Measurements from ENCODE around the gene HLA-DOB. TPM values are rescaled to one million over a fixed set of nuclear protein-coding genes. Genes with fewer than 3 reads are reported as not detected.
A peak's percentile ranks its signal among the peaks of the same experiment; 100 is the strongest.

HLA-DOB gene
- total and polyA plus RNA-seq, 2 donors (not counting 1 experiment from before 2014, with no cell fraction given) = under 0.01 to 0.49 TPM

DNA sequence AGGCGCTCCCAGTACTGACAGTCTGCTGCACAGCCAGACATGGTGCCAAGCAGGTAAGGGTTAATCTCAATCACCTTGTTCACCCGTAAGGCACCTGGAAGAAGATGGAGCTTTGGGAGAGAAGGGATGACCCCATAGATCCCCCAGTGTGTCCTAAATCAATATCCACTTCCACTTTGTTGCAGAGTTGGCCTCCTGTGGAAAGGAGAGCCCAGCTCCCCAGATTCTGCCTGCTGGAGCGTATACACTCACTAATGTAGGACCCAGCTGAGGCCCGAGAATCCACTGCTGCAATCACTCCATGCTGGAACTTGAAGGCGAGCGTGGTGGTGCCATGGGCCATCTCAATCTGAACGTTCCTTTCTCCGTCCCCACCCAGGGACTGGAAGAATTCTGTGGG is 25.9 kb upstream of the HLA-DOB start:
- Histone ChIP-seq H2AFZ (ENCODE audit: low read length) (no peak overlapping the region), H3K79me2 (ENCODE audit: control insufficient read depth, insufficient read depth, low read length) (peaks cover 3% of the 10 kb centered on the region), H3K36me3 (ENCODE audit: control insufficient read depth, insufficient read depth, low read length) (peaks cover 8% of the 10 kb centered on the region), H3K9me3 (ENCODE audit: control insufficient read depth, insufficient read depth, low read depth, low read length) (no peaks in the 10 kb centered on the region), H3K4me3 (replicated peaks in 1 of 4; ENCODE audit: control extremely low read depth in 1 of 4, insufficient read depth in 1 of 4, low read depth in 3 of 4, low read length in 4 of 4) (peak overlapping the region in 2 of 4 experiments; percentile 94 to 96), H3K4me2 (ENCODE audit: extremely low read depth, insufficient read depth, low read length) (peak overlapping the region; percentile 67), H3K4me1 (ENCODE audit: control insufficient read depth, extremely low read depth, insufficient read depth, low read length) (peaks cover 3% of the 10 kb centered on the region), H3K27ac (ENCODE audit: insufficient read depth, low read length) (no peak overlapping the region), H3K9ac (ENCODE audit: insufficient read depth, low read length) (no peak overlapping the region), H4K20me1 (ENCODE audit: control insufficient read depth, extremely low read depth, insufficient read depth, low read length) (no peaks in the 10 kb centered on the region), H3K27me3 (ENCODE audit: control insufficient read depth, insufficient read depth, low read length) (no peaks in the 10 kb centered on the region)
- DNase-seq (ENCODE audit: low read depth in 2 of 2) = no peak
- no peak for TF ChIP-seq EZH2 (IDR thresholded peaks at IDR 0.05; ENCODE audit: low read length, missing control alignments)
- TF ChIP-seq, protein P1, sequence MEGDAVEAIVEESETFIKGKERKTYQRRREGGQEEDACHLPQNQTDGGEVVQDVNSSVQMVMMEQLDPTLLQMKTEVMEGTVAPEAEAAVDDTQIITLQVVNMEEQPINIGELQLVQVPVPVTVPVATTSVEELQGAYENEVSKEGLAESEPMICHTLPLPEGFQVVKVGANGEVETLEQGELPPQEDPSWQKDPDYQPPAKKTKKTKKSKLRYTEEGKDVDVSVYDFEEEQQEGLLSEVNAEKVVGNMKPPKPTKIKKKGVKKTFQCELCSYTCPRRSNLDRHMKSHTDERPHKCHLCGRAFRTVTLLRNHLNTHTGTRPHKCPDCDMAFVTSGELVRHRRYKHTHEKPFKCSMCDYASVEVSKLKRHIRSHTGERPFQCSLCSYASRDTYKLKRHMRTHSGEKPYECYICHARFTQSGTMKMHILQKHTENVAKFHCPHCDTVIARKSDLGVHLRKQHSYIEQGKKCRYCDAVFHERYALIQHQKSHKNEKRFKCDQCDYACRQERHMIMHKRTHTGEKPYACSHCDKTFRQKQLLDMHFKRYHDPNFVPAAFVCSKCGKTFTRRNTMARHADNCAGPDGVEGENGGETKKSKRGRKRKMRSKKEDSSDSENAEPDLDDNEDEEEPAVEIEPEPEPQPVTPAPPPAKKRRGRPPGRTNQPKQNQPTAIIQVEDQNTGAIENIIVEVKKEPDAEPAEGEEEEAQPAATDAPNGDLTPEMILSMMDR (conservative IDR thresholded peaks at IDR 0.05 in 1 of 2, IDR thresholded peaks at IDR 0.05 in 1 of 2; ENCODE audit: low read depth in 1 of 2, low read length in 2 of 2) = no peak

DNA sequence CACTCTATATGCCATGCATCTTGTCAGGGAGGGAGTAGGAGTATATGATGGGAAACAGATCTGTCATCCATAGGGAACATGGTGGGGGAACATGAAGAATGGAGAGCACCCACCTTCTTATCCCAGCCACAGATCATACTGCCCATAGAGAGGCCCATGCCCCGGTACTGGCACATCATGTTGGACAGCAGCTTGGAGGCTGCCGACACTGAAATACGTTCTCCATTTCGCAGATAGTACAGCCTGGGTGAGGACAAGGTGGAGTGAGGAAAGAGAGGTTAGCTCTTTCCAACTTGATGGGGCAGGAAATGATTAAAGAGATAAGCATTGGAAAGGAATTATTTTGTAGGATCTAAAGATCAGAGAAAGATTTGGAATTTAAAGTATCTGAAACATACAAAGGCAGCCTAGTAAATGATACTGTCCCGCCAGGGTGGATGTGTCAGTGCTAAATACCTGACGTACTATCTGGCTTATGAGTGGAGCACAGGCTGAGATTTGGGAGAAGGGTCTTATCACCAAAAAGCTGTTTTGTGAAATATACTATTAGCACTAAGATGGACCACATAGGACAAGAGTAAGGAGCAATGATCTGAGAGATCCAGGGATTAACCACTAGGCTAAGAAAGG is 25.3 kb upstream of the HLA-DOB start:
- no peak overlapping the region for H3K4me2 ChIP-seq (ENCODE audit: extremely low read depth, insufficient read depth, low read length)
- H3K36me3 ChIP-seq (ENCODE audit: control insufficient read depth, insufficient read depth, low read length) = peaks cover 6% of the 10 kb centered on the region

DNA sequence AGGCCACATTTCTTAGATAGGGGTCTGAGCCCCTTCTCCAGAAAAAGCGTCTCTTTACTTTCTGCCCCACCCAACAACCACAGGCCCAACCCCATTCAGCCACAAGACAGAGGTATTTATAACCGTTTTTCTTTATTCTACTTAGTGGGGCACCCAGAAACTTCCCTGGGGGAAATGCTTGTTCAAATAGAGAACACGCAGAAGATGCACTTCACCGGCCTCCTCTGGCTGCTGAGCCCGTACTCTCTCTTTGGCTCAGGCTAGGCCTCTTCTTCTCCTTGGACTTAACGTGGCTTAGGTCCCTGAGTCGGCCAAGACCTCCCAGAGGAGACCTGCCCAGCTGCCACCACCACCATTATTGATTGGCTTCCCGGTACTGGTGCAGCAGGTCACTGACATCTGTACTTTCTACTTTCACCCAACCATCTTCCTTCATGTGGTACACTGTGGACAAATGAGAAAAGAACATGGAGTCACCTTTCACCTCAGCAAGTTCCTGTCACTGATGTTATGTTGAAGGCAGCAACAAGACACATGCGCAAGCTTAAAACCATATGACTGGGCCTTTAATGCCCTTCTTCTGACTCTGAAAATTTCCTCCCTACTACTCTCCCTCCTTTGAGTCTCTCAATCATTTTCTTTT is 23.9 kb upstream of the HLA-DOB start:
- peaks cover 4% of the 10 kb centered on the region for H3K36me3 ChIP-seq (ENCODE audit: control insufficient read depth, insufficient read depth, low read length)
- no peak overlapping the region for H3K4me3 ChIP-seq (replicated peaks in 1 of 4; ENCODE audit: control extremely low read depth in 1 of 4, insufficient read depth in 1 of 4, low read depth in 3 of 4, low read length in 4 of 4)
- TF ChIP-seq EZH2 (IDR thresholded peaks at IDR 0.05; ENCODE audit: low read length, missing control alignments) = no peak
- TF ChIP-seq, protein P1 (conservative IDR thresholded peaks at IDR 0.05 in 1 of 2, IDR thresholded peaks at IDR 0.05 in 1 of 2; ENCODE audit: low read depth in 1 of 2, low read length in 2 of 2) = no peak

More for the DNA sequence above, 25.3 kb upstream of the HLA-DOB start:
- H3K4me3 ChIP-seq (replicated peaks in 1 of 4; ENCODE audit: control extremely low read depth in 1 of 4, insufficient read depth in 1 of 4, low read depth in 3 of 4, low read length in 4 of 4) = peak overlapping the region in 1 of 4 experiments; percentile 96
- H3K9me3 ChIP-seq (ENCODE audit: control insufficient read depth, insufficient read depth, low read depth, low read length) = no peaks in the 10 kb centered on the region
- TF ChIP-seq, protein P1 (conservative IDR thresholded peaks at IDR 0.05 in 1 of 2, IDR thresholded peaks at IDR 0.05 in 1 of 2; ENCODE audit: low read depth in 1 of 2, low read length in 2 of 2) = no peak
- TF ChIP-seq EZH2 (IDR thresholded peaks at IDR 0.05; ENCODE audit: low read length, missing control alignments) = no peak
- H3K9ac ChIP-seq (ENCODE audit: insufficient read depth, low read length) = no peak overlapping the region
- no peak for DNase-seq (ENCODE audit: low read depth in 2 of 2)
- H4K20me1 ChIP-seq (ENCODE audit: control insufficient read depth, extremely low read depth, insufficient read depth, low read length) = no peaks in the 10 kb centered on the region
- H3K4me1 ChIP-seq (ENCODE audit: control insufficient read depth, extremely low read depth, insufficient read depth, low read length) = peaks cover 3% of the 10 kb centered on the region
- H2AFZ ChIP-seq (ENCODE audit: low read length) = no peak overlapping the region
- peaks cover 6% of the 10 kb centered on the region for H3K79me2 ChIP-seq (ENCODE audit: control insufficient read depth, insufficient read depth, low read length)
- H3K27ac ChIP-seq (ENCODE audit: insufficient read depth, low read length) = no peak overlapping the region
- no peaks in the 10 kb centered on the region for H3K27me3 ChIP-seq (ENCODE audit: control insufficient read depth, insufficient read depth, low read length)

More for the DNA sequence above, 23.9 kb upstream of the HLA-DOB start:
- Histone ChIP-seq H3K9ac (ENCODE audit: insufficient read depth, low read length) (no peak overlapping the region), H3K4me2 (ENCODE audit: extremely low read depth, insufficient read depth, low read length) (no peak overlapping the region), H3K79me2 (ENCODE audit: control insufficient read depth, insufficient read depth, low read length) (peaks cover 6% of the 10 kb centered on the region), H3K9me3 (ENCODE audit: control insufficient read depth, insufficient read depth, low read depth, low read length) (no peaks in the 10 kb centered on the region), H3K27ac (ENCODE audit: insufficient read depth, low read length) (no peak overlapping the region), H4K20me1 (ENCODE audit: control insufficient read depth, extremely low read depth, insufficient read depth, low read length) (no peaks in the 10 kb centered on the region), H3K4me1 (ENCODE audit: control insufficient read depth, extremely low read depth, insufficient read depth, low read length) (peaks cover 3% of the 10 kb centered on the region), H3K27me3 (ENCODE audit: control insufficient read depth, insufficient read depth, low read length) (no peaks in the 10 kb centered on the region), H2AFZ (ENCODE audit: low read length) (no peak overlapping the region)
- no peak for DNase-seq (ENCODE audit: low read depth in 2 of 2)
